Right renal cortex interstitium (tissue), 3 donors: Measurements from ENCODE around the gene TBC1D16. TPM values are rescaled to one million over a fixed set of nuclear protein-coding genes. Genes with fewer than 3 reads are reported as not detected.

Experiments
- DNase-seq, 3 donors: peaks; one replicate each; pipeline ENCODE4 v3.0.0-alpha.2; 2013; ENCODE audit warnings: low read depth in 3 of 3, low spot score in 2 of 3
- polyA plus RNA-seq, 3 donors: library from polyadenylated mRNA; unstranded; fragments of 120-200 nt; gene quantifications; one replicate each; pipeline ENCODE4 v1.2.1, GENCODE V29; 2013; ENCODE audit not compliant: insufficient read length in 3 of 3

The TBC1D16 gene
- polyA plus RNA-seq, 3 donors: 31.3 to 32.7 (median 31.5) TPM

GRCh38 chr17:80026359-80027042 is 9.2 kb downstream of the TBC1D16 start:
- no peak for DNase-seq

GRCh38 chr17:80025796-80026195 is 9.9 kb downstream of the TBC1D16 start:
- no peak for DNase-seq

GRCh38 chr17:80025140-80025539 is 10.5 kb downstream of the TBC1D16 start:
- no peak for DNase-seq

- DNase-seq: no peak
Observed at GRCh38 chr17:80024206-80024972, 11.3 kb downstream of the TBC1D16 start.

- DNase-seq: no peak
Observed at GRCh38 chr17:80023481-80024205, 12.0 kb downstream of the TBC1D16 start.

- no peak for DNase-seq
Observed at GRCh38 chr17:80021600-80021999, 14.1 kb downstream of the TBC1D16 start.

GRCh38 chr17:80018917-80019651 is 16.6 kb downstream of the TBC1D16 start:
- no peak for DNase-seq

- DNase-seq: no peak
Observed at GRCh38 chr17:80017226-80018010, 18.3 kb downstream of the TBC1D16 start.

- DNase-seq: no peak
Observed at GRCh38 chr17:80012765-80013741, 22.6 kb downstream of the TBC1D16 start.

GRCh38 chr17:80011989-80012555 is 23.6 kb downstream of the TBC1D16 start:
- no peak for DNase-seq

GRCh38 chr17:80010283-80010858 is 25.3 kb downstream of the TBC1D16 start:
- no peak for DNase-seq

- no peak for DNase-seq
Observed at GRCh38 chr17:80009391-80010282, 26.0 kb downstream of the TBC1D16 start.

- DNase-seq: no peak
Observed at GRCh38 chr17:80008848-80009247, 26.8 kb downstream of the TBC1D16 start.

- DNase-seq: no peak
Observed at GRCh38 chr17:80008383-80008840, 27.3 kb downstream of the TBC1D16 start.

- no peak for DNase-seq
Observed at GRCh38 chr17:80007939-80008338, 27.7 kb downstream of the TBC1D16 start.

- DNase-seq: no peak
Observed at GRCh38 chr17:80006811-80007752, 28.6 kb downstream of the TBC1D16 start.
